Skin of body (tissue), 2 donors: ENCODE data around the gene OR56B1. TPM values are rescaled to one million over a fixed set of nuclear protein-coding genes. Genes with fewer than 3 reads are reported as not detected.

Source experiments
- DNase-seq: peaks from one replicate; lab custom pipeline; 2025; lab: John Stamatoyannopoulos, UW
- total RNA-seq: library from RNA; depleted of rRNA; stranded (reverse); fragments of >200 nt; gene quantifications from one replicate; pipeline ENCODE4 v1.2.3, GENCODE V29; 2014

OR56B1 gene
- total RNA-seq, 1 donor from 2014 or later = not detected

DNA sequence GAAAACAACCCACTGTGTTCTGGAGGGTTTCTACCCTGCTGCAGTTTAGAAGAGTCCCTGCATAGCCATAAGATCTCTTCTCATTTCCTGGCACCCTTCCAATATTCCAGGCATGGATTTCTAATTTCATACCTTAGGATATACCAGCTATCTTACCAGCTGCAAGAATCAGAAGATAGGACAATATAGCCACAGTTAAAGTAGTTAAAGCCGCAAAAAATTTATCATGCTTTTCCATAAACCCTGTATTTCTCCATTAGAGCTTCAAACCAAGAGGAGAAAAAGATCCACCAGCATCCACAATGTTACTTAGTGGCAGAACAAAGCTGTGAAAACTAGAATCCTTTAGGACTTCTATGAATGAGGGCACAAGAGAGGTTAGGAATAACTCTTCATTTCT, 8.6 kb upstream of the OR56B1 start:
- no peak for DNase-seq

DNA sequence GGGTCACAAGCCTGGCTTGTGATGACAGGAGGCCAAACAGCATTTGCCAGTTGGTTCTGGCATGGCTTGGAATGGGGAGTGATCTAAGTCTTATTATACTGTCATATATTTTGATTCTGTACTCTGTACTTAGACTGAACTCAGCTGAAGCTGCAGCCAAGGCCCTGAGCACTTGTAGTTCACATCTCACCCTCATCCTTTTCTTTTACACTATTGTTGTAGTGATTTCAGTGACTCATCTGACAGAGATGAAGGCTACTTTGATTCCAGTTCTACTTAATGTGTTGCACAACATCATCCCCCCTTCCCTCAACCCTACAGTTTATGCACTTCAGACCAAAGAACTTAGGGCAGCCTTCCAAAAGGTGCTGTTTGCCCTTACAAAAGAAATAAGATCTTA, 843 bp downstream of the OR56B1 start:
- no peak for DNase-seq

DNA sequence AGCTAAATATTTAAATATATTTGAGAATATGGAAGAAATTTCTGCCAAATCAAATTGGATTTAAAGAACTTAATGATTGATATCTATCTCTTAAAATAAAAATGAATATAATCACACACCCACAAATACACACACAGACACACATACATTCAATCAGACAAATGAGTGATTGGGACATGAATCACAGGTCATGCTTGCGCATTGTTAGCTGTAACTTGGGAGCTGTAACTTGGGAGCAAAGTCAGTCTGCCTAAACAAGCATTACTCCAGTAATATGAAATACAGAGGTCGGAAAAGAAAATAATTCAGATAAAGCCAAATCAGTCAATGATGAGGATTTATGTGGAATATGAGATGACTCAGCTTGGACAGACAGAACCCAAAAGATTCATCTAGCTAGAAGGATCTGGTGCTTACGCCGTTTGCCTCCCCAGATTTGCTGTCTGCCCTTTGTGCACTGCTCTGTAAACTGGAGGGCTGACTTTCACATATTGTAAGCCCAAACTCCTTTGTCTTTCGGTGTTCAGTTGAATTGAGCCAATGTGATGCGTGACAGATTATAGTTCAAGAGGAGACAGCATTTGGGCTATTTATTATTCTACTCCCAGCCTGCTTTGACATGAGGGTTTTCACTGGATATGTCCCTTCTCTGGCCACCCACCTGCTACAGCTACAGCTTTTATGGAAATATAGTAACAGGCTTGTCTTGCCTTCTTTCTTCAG, 1.6 kb downstream of the OR56B1 start:
- DNase-seq = no peak

DNA sequence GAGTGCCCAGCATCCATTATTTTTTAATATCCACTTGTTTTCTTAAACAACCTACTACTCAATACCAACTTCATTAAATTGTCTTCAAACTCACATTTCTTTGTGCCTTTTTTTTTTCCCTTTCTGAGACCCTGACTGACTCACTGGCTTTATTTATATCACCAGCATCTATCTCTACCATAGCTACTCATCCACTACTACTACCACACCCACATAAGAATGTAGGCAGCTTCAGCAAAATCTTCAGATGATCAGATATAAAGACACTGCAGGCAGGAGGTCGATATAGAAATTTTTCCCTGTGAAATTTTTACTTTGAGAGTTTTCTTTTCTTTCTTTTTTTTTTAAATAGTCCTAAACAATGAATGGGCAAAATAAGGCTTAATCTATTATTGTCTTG, 2.2 kb downstream of the OR56B1 start:
- no peak for DNase-seq

DNA sequence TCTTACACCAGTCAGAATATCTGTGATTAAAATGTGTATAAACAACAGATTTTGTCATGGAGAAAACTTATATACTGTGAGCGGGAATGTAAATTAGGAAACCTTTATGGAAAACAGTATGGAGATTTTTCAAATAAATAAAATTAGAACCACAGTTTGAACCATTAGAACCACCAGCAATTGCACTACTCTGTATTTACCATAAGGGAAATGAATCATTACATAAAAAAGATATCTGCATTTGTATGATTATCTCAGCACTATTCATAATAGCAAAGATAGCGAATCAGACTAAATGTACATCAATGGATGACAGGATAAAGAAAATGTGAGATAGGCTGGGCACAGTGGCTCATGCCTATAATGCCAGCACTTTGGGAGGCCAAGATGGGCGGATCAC, 10.4 kb downstream of the OR56B1 start:
- DNase-seq = no peak

DNA sequence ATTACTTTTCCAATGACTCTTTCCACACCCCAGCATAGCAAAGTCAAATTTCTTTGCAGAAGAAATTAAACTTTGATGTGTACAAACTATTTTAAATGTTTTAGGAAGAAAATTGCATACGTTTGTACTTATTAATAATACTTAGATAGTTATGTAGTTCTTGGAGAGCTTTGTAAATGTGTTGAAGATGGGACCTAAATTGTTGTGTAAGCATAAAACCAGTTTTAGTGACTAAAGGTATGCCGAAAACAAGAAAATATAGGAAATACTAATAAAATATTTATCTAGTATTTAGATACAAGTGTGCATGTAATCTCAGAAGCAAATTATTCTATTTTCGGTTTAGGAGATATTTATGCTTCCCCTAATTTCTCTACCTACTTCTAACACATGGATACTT, 13.6 kb downstream of the OR56B1 start:
- no peak for DNase-seq

DNA sequence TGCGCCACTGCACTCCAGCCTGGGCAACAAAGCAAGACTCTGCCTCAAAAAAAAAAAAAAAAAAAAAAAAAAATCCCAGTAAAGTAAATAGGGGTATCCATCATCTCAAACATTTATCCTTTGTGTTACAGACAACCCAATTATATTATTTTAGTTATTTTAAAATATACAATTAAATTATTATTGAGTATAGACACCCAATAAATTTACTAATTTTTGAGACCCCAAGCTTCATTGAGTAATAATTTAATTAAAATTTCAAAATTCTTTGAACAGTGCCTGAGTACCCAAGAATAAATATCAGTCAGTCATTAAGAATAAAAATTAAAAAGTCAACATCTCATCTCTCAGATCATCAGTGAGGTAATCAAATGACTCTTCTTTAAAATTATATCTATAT, 17.7 kb downstream of the OR56B1 start, which contains the start of gene OR52N4:
OR52N4 (plus strand) TSS at position 301 of the 400 bp plus-strand sequence. CDS start 498 bp downstream, outside the sequence.
- DNase-seq = no peak

DNA sequence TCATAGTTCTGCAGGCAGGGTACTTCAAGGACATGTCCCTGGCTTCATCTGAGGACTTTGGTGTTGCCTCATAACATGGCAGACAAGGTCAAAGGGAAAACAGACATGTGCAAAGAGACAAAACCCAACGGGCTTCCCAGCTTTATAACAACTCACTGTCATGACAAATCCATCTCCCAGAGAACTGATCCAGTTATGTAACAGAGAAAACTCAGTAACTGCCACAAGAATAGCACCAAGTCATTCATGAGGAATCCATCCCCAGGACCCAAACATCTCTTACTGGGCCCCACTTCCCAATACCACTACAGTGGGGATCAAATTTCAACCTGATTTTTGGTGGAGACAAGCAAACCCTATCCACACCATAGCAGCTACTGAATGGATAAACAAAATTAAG, 30.8 kb downstream of the OR56B1 start:
- DNase-seq = no peak

DNA sequence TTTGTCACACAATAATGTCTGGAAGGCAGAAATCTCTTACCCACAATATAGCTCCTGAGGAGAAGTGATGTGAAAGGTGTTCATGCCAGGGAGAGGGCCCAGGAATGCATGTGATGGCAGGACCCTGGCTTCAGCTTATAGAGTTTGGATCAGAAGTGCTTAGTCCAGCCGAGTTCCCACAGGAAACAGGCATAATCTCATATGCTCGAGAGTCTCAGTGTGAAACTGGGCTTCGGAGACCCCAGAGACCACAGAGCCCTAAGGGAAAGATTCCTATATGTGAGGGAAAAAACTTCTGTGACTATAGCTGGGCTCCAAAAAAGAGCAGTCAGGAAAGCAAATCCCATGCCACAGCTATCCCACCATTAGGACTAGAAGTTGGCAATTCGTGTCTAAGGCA, 47.0 kb downstream of the OR56B1 start, which contains the start of gene OR52N5:
OR52N5 (minus strand) TSS at position 101 of the 400 bp plus-strand sequence. CDS start 4,721 bp downstream, outside the sequence.
- no peak for DNase-seq

Other genes starting within 250 kb of the OR56B1 start
- gene OR52D1, start 247.8 kb upstream of the OR56B1 start, total RNA-seq = not detected
- gene UBQLN3, start 226.5 kb upstream of the OR56B1 start, total RNA-seq = 0.49 TPM
- gene UBQLNL, start 219.7 kb upstream of the OR56B1 start, total RNA-seq = 0.49 TPM
- gene OR52H1, start 187.9 kb upstream of the OR56B1 start, total RNA-seq = 0.59 TPM
- gene OR52B6, start 155.6 kb upstream of the OR56B1 start, total RNA-seq = not detected
- 1.9 TPM for gene TRIM6, start 139.8 kb upstream of the OR56B1 start, total RNA-seq
- 5.2 TPM for gene TRIM34, start 111.4 kb upstream of the OR56B1 start, total RNA-seq
- 19.0 TPM for gene TRIM5, start 51.4 kb upstream of the OR56B1 start, total RNA-seq
- gene TRIM22, start 46.7 kb upstream of the OR56B1 start, total RNA-seq = 13.0 TPM
- gene OR52N4, start 17.8 kb downstream of the OR56B1 start, total RNA-seq = not detected
- gene OR52N5, start 46.9 kb downstream of the OR56B1 start, total RNA-seq = not detected
- gene OR52N1, start 54.8 kb downstream of the OR56B1 start, total RNA-seq = not detected
- not detected for gene OR52N2, start 72.5 kb downstream of the OR56B1 start, total RNA-seq
- not detected for gene OR52E6, start 105.4 kb downstream of the OR56B1 start, total RNA-seq
- not detected for gene OR52E8, start 121.2 kb downstream of the OR56B1 start, total RNA-seq
- not detected for gene OR52E4, start 144.2 kb downstream of the OR56B1 start, total RNA-seq
- gene OR52E5, start 156.8 kb downstream of the OR56B1 start, total RNA-seq = not detected
- not detected for gene OR56A3, start 205.8 kb downstream of the OR56B1 start, total RNA-seq
- gene OR56A5, start 232.0 kb downstream of the OR56B1 start, total RNA-seq = not detected